Measurements from ENCODE around the gene RMRP.

DNA sequence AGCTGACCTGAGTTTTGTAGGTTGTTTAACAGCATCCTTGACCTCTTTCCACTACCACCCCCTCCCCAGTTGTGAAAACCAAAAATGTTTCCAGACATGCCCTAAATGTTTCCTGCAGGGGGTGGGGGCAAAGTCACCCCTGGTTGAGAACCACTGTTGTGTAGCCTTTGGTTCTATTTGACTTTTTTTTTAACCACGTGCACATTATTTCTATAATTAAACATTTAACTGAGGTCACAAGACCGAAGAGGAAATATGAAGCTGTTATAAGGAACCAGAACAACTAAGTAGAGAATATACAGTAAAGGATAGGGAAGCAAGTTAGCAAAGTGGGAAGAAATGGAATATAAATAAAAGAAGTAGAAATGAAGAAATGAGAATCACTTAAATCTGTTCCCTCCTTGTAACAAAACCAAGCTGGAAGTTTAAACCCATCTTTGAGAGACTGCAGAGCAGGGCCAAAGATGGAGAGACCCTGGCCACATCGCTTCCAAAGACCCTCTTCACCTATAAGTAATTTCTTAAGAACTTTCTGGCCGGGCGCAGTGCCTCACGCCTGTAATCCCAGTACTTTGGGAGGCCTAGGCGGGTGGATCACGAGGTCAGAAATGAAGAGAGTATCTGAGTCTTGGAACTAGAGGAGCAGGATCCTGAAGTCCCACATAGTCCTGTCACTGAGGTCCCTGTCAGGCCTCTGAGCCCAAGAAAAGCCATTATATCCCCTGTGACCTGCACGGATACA is 21.5 kb downstream of the RMRP start:
- no peak for TF ChIP-seq YY1 (IDR thresholded peaks at IDR 0.05; ENCODE audit: low read depth, low read length)
- TF ChIP-seq POLR2A (IDR thresholded peaks at IDR 0.05; ENCODE audit: low read depth, low read length), result no peak
- TF ChIP-seq, protein P1, sequence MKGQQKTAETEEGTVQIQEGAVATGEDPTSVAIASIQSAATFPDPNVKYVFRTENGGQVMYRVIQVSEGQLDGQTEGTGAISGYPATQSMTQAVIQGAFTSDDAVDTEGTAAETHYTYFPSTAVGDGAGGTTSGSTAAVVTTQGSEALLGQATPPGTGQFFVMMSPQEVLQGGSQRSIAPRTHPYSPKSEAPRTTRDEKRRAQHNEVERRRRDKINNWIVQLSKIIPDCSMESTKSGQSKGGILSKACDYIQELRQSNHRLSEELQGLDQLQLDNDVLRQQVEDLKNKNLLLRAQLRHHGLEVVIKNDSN (IDR thresholded peaks at IDR 0.05; ENCODE audit: borderline replicate concordance, extremely low read length, insufficient read depth, low read depth, low read length), result no peak
- no peak for TF ChIP-seq EGR1 (IDR thresholded peaks at IDR 0.05; ENCODE audit: borderline replicate concordance in 1 of 2, low read depth in 2 of 2, low read length in 2 of 2)
- TF ChIP-seq, protein P2, sequence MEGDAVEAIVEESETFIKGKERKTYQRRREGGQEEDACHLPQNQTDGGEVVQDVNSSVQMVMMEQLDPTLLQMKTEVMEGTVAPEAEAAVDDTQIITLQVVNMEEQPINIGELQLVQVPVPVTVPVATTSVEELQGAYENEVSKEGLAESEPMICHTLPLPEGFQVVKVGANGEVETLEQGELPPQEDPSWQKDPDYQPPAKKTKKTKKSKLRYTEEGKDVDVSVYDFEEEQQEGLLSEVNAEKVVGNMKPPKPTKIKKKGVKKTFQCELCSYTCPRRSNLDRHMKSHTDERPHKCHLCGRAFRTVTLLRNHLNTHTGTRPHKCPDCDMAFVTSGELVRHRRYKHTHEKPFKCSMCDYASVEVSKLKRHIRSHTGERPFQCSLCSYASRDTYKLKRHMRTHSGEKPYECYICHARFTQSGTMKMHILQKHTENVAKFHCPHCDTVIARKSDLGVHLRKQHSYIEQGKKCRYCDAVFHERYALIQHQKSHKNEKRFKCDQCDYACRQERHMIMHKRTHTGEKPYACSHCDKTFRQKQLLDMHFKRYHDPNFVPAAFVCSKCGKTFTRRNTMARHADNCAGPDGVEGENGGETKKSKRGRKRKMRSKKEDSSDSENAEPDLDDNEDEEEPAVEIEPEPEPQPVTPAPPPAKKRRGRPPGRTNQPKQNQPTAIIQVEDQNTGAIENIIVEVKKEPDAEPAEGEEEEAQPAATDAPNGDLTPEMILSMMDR (IDR thresholded peaks at IDR 0.05 in 2 of 3, conservative IDR thresholded peaks at IDR 0.05 in 1 of 3; ENCODE audit: control insufficient read depth in 2 of 3, extremely low read depth in 1 of 3, insufficient read depth in 1 of 3, low read depth in 3 of 3, low read length in 3 of 3), result no peak
- TF ChIP-seq, protein P3, sequence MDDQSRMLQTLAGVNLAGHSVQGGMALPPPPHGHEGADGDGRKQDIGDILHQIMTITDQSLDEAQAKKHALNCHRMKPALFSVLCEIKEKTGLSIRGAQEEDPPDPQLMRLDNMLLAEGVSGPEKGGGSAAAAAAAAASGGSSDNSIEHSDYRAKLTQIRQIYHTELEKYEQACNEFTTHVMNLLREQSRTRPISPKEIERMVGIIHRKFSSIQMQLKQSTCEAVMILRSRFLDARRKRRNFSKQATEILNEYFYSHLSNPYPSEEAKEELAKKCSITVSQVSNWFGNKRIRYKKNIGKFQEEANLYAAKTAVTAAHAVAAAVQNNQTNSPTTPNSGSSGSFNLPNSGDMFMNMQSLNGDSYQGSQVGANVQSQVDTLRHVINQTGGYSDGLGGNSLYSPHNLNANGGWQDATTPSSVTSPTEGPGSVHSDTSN (IDR thresholded peaks at IDR 0.05; ENCODE audit: insufficient replicate concordance, low read depth, low read length), result no peak
- no peak for TF ChIP-seq POLR2AphosphoS5 (IDR thresholded peaks at IDR 0.05; ENCODE audit: low read length)
- TF ChIP-seq ZNF207 (IDR thresholded peaks at IDR 0.05; ENCODE audit: borderline replicate concordance), result no peak
